Measurements from ENCODE around the gene PITX2.
"Not testable (repeated sequence)": the region's sequence is repeated elsewhere in the genome, so short reads cannot be mapped to it uniquely, and the experiment has no call there.

PITX2 gene

GRCh38 chr4:110611968-110612447 is 10.9 kb downstream of the PITX2 start:
- DNase-seq (ENCODE audit: low read depth in 2 of 2), result no peak

- DNase-seq (ENCODE audit: low read depth in 2 of 2), result no peak
Measured at GRCh38 chr4:110610940-110611831, 11.7 kb downstream of the PITX2 start.

- DNase-seq (ENCODE audit: low read depth in 2 of 2), result no peak
Measured at GRCh38 chr4:110610620-110610939, 12.3 kb downstream of the PITX2 start.

- DNase-seq (ENCODE audit: low read depth in 2 of 2), result no peak
Measured at GRCh38 chr4:110609044-110609750, 13.7 kb downstream of the PITX2 start.

GRCh38 chr4:110605077-110605476 is 17.8 kb downstream of the PITX2 start:
- no peak for DNase-seq (ENCODE audit: low read depth in 2 of 2)

GRCh38 chr4:110602061-110602460 is 20.8 kb downstream of the PITX2 start:
- no peak for DNase-seq (ENCODE audit: low read depth in 2 of 2)

- no peak for DNase-seq (ENCODE audit: low read depth in 2 of 2)
Measured at GRCh38 chr4:110597582-110597981, 25.3 kb downstream of the PITX2 start.

- DNase-seq (ENCODE audit: low read depth in 2 of 2), result no peak
Measured at GRCh38 chr4:110596431-110596830, 26.4 kb downstream of the PITX2 start.

- DNase-seq (ENCODE audit: low read depth in 2 of 2), result no peak
Measured at GRCh38 chr4:110595583-110595982, 27.3 kb downstream of the PITX2 start.

GRCh38 chr4:110589297-110589696 is 33.6 kb downstream of the PITX2 start:
- no peak for DNase-seq (ENCODE audit: low read depth in 2 of 2)

GRCh38 chr4:110587666-110588285 is 35.1 kb downstream of the PITX2 start:
- DNase-seq (ENCODE audit: low read depth in 2 of 2), result no peak

GRCh38 chr4:110586131-110586850 is 36.6 kb downstream of the PITX2 start:
- no peak for DNase-seq (ENCODE audit: low read depth in 2 of 2)

GRCh38 chr4:110576696-110577095 is 46.2 kb downstream of the PITX2 start:
- DNase-seq (ENCODE audit: low read depth in 2 of 2), result not testable (repeated sequence)
